Hepatocyte (in vitro differentiated cells): ENCODE measurements around the gene SCARF1.

Experiments
- CTCF ChIP-seq: fragments of 200-600 bp; sonication (generic); IDR thresholded peaks from 2 replicates; pipeline ENCODE4 v1.5.1; 2016; ENCODE audit warnings: antibody characterized with exemption, mild to moderate bottlenecking; ENCODE audit not compliant: poor library complexity
- EZH2 ChIP-seq: fragments of 200-600 bp; sonication (generic); IDR thresholded peaks from 2 replicates; pipeline ENCODE4 v1.6.1; 2016; ENCODE audit warnings: antibody characterized with exemption, mild to moderate bottlenecking, borderline replicate concordance
- EZH2phosphoT487 ChIP-seq: fragments of 200-600 bp; sonication (generic); IDR thresholded peaks from one replicate; pipeline ENCODE4 v1.6.1; 2018; ENCODE audit warnings: antibody characterized with exemption, mild to moderate bottlenecking, low read depth, moderate library complexity; ENCODE audit not compliant: unreplicated experiment, severe bottlenecking

- TF ChIP-seq EZH2 (no peak), CTCF (no peak), EZH2phosphoT487 (no peak)
These were observed 8.7 kb downstream of the SCARF1 start for GRCh38 chr17:1636732-1637285.
